ENCODE measurements around the gene RRAD.

RRAD gene

GRCh38 chr16:66872559-66872942 is 52.8 kb downstream of the RRAD start:
- H3K36me3 Mint-ChIP-seq (ENCODE audit: low read depth), result no peaks in the 10 kb centered on the region
- H3K27ac Mint-ChIP-seq, result peak overlapping the region; percentile 90
- peaks cover 30% of the 10 kb centered on the region for H3K4me1 Mint-ChIP-seq (ENCODE audit: low read depth)
- peak overlapping the region; percentile 87 for H3K4me3 Mint-ChIP-seq
- DNase-seq (ENCODE audit: low spot score), result no peak
- peaks cover 5% of the 10 kb centered on the region for H3K9me3 Mint-ChIP-seq
- H3K27me3 Mint-ChIP-seq (ENCODE audit: low read depth), result no peaks in the 10 kb centered on the region

- H3K27ac Mint-ChIP-seq, result no peak overlapping the region
- peaks cover 30% of the 10 kb centered on the region for H3K4me1 Mint-ChIP-seq (ENCODE audit: low read depth)
- DNase-seq (ENCODE audit: low spot score), result no peak
- no peaks in the 10 kb centered on the region for H3K36me3 Mint-ChIP-seq (ENCODE audit: low read depth)
- H3K9me3 Mint-ChIP-seq, result peaks cover 5% of the 10 kb centered on the region
- H3K4me3 Mint-ChIP-seq, result no peak overlapping the region
- no peaks in the 10 kb centered on the region for H3K27me3 Mint-ChIP-seq (ENCODE audit: low read depth)
Measured at GRCh38 chr16:66871840-66872239, 53.5 kb downstream of the RRAD start.
